OCI-LY1 (cell line): Measurements from ENCODE around the gene PTPRU.

ENCODE experiments used
- H2AFZ ChIP-seq: fragments of 200-600 bp; sonication (generic), shearing (Covaris generic); 2 replicates; pipeline ENCODE4 v1.6.0; 2014; ENCODE audit warnings: antibody characterized with exemption, mild to moderate bottlenecking, low read length
- H3F3A ChIP-seq: fragments of 200-600 bp; sonication (generic), shearing (Covaris generic); 2 replicates; pipeline ENCODE4 v1.6.0; 2014; ENCODE audit warnings: mild to moderate bottlenecking, antibody characterized with exemption, low read length, moderate library complexity; ENCODE audit not compliant: insufficient read depth
- H3K27ac ChIP-seq: fragments of 200-600 bp; sonication (generic); 2 replicates; pipeline ENCODE4 v1.5.1; 2014; ENCODE audit warnings: low read length, mixed run types, mild to moderate bottlenecking, low read depth; ENCODE audit not compliant: poor library complexity, severe bottlenecking
- H3K27me3 ChIP-seq: fragments of 200-600 bp; sonication (generic); 2 replicates; pipeline ENCODE4 v1.6.0; 2014; ENCODE audit warnings: antibody characterized with exemption, mild to moderate bottlenecking, low read length, moderate library complexity; ENCODE audit not compliant: insufficient read depth
- H3K36me3 ChIP-seq: fragments of 200-600 bp; sonication (generic); 2 replicates; pipeline ENCODE4 v1.6.1; 2014; ENCODE audit warnings: mild to moderate bottlenecking, antibody characterized with exemption, low read length, moderate library complexity, mixed read lengths; ENCODE audit not compliant: insufficient read depth
- H3K4me1 ChIP-seq: fragments of 200-600 bp; sonication (generic); 2 replicates; pipeline ENCODE4 v1.5.1; 2014; ENCODE audit warnings: mild to moderate bottlenecking, low read length, moderate library complexity; ENCODE audit not compliant: insufficient read depth, severe bottlenecking
- H3K4me2 ChIP-seq: fragments of 200-600 bp; sonication (generic), shearing (Covaris generic); 2 replicates; pipeline ENCODE4 v1.6.1; 2014; ENCODE audit warnings: low read length
- H3K4me3 ChIP-seq: fragments of 200-600 bp; sonication (generic); 2 replicates; pipeline ENCODE4 v1.5.1; 2014; ENCODE audit warnings: low read length, low read depth, mild to moderate bottlenecking, mixed read lengths; ENCODE audit not compliant: poor library complexity, severe bottlenecking
- H3K79me2 ChIP-seq: fragments of 200-600 bp; shearing (Covaris generic); 2 replicates; pipeline ENCODE4 v1.6.1; 2016; ENCODE audit warnings: mixed run types, low read length, mixed read lengths; ENCODE audit not compliant: insufficient read depth
- H3K9ac ChIP-seq: fragments of 200-600 bp; sonication (generic), shearing (Covaris generic); 2 replicates; pipeline ENCODE4 v1.6.1; 2014; ENCODE audit warnings: mild to moderate bottlenecking, low read length, mixed read lengths
- H3K9me2 ChIP-seq: fragments of 200-600 bp; sonication (generic), shearing (Covaris generic); 2 replicates; pipeline ENCODE4 v1.6.1; 2014; ENCODE audit warnings: low read depth, mild to moderate bottlenecking, low read length, mixed read lengths
- H3K9me3 ChIP-seq: fragments of 200-600 bp; shearing (Covaris generic); 2 replicates; pipeline ENCODE4 v1.6.1; 2014; ENCODE audit warnings: low read length, mixed read lengths
- H4K20me1 ChIP-seq: fragments of 200-600 bp; sonication (generic), shearing (Covaris generic); 2 replicates; pipeline ENCODE4 v1.6.0; 2016; ENCODE audit warnings: mild to moderate bottlenecking, low read length; ENCODE audit not compliant: insufficient read depth
- EZH2 ChIP-seq: fragments of 200-600 bp; sonication (generic), shearing (Covaris generic); IDR thresholded peaks from 2 replicates; pipeline ENCODE4 v1.8.0; 2017; ENCODE audit warnings: borderline replicate concordance, mixed run types, mild to moderate bottlenecking, antibody characterized with exemption, low read length, moderate library complexity, mixed read lengths
- TF ChIP-seq, protein P1 (sequence below): fragments of 200-600 bp; sonication (generic), shearing (Covaris generic); IDR thresholded peaks from 2 replicates; pipeline ENCODE4 v1.5.1; 2017; ENCODE audit warnings: mild to moderate bottlenecking, antibody characterized with exemption, low read length, moderate library complexity, mixed read lengths

PTPRU gene

DNA sequence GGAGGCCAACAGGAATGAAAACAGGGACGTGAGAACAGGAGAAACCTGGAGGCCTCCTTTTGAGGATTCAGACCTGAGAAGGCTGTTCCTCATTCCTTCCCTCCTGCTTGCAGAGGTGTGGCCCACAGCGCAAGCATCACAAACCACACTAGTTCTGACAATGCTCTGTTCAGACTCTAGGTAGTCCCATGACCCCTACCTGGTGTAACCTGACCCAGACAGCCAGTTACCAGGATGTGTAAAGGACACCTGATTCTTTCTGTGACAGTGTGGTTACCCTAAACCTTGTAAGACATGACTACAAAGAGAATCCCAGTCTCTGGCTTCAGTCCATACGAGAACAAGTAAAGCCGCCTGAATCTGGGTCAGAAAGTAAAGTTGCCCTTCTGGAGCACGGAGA lies 8.8 kb upstream of the PTPRU start:
- Histone ChIP-seq H2AFZ (no peak overlapping the region), H3K4me1 (peaks cover 23% of the 10 kb centered on the region), H3K9me2 (no peaks in the 10 kb centered on the region), H3K27me3 (no peaks in the 10 kb centered on the region), H3K4me2 (no peak overlapping the region), H3K9me3 (no peaks in the 10 kb centered on the region), H3K9ac (no peak overlapping the region), H4K20me1 (no peaks in the 10 kb centered on the region), H3K27ac (no peak overlapping the region), H3F3A (no peaks in the 10 kb centered on the region), H3K36me3 (peaks cover 8% of the 10 kb centered on the region; the same call in 1 of the 2 replicates), H3K4me3 (no peak overlapping the region), H3K79me2 (peaks cover 13% of the 10 kb centered on the region; the same call in 1 of the 2 replicates)
- TF ChIP-seq EZH2, result no peak
- TF ChIP-seq, protein P1, sequence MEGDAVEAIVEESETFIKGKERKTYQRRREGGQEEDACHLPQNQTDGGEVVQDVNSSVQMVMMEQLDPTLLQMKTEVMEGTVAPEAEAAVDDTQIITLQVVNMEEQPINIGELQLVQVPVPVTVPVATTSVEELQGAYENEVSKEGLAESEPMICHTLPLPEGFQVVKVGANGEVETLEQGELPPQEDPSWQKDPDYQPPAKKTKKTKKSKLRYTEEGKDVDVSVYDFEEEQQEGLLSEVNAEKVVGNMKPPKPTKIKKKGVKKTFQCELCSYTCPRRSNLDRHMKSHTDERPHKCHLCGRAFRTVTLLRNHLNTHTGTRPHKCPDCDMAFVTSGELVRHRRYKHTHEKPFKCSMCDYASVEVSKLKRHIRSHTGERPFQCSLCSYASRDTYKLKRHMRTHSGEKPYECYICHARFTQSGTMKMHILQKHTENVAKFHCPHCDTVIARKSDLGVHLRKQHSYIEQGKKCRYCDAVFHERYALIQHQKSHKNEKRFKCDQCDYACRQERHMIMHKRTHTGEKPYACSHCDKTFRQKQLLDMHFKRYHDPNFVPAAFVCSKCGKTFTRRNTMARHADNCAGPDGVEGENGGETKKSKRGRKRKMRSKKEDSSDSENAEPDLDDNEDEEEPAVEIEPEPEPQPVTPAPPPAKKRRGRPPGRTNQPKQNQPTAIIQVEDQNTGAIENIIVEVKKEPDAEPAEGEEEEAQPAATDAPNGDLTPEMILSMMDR, result no peak

DNA sequence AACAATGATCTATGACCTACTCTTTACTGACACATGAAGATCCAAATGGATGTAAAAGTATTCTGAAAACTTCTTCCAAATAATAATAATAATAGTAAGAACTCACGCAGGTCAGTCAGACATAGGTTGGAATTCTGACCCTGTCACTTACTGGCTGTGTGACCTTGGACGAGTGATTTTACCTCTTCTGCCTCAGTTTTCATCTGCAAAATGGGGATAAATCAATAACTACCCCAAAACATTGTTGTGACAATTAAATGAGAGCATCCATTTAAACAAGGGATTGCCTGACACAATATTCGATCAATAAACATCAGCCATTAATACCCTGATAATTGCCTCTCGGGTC lies 6.1 kb upstream of the PTPRU start:
- peak overlapping the region; percentile 90 for H3K9ac ChIP-seq
- H3K9me3 ChIP-seq, result no peaks in the 10 kb centered on the region
- no peaks in the 10 kb centered on the region for H3F3A ChIP-seq
- H2AFZ ChIP-seq, result peak overlapping the region; percentile 47; the same call in 1 of the 2 replicates
- peak overlapping the region; percentile 97 for H3K4me3 ChIP-seq
- H3K27ac ChIP-seq, result no peak overlapping the region
- H3K79me2 ChIP-seq, result peaks cover 13% of the 10 kb centered on the region; the same call in 1 of the 2 replicates
- H3K4me2 ChIP-seq, result peak overlapping the region; percentile 74
- no peaks in the 10 kb centered on the region for H3K27me3 ChIP-seq
- TF ChIP-seq, protein P1, result no peak
- no peak for TF ChIP-seq EZH2
- H3K4me1 ChIP-seq, result peaks cover 28% of the 10 kb centered on the region
- H3K36me3 ChIP-seq, result no peaks in the 10 kb centered on the region
- H4K20me1 ChIP-seq, result no peaks in the 10 kb centered on the region
- no peaks in the 10 kb centered on the region for H3K9me2 ChIP-seq

DNA sequence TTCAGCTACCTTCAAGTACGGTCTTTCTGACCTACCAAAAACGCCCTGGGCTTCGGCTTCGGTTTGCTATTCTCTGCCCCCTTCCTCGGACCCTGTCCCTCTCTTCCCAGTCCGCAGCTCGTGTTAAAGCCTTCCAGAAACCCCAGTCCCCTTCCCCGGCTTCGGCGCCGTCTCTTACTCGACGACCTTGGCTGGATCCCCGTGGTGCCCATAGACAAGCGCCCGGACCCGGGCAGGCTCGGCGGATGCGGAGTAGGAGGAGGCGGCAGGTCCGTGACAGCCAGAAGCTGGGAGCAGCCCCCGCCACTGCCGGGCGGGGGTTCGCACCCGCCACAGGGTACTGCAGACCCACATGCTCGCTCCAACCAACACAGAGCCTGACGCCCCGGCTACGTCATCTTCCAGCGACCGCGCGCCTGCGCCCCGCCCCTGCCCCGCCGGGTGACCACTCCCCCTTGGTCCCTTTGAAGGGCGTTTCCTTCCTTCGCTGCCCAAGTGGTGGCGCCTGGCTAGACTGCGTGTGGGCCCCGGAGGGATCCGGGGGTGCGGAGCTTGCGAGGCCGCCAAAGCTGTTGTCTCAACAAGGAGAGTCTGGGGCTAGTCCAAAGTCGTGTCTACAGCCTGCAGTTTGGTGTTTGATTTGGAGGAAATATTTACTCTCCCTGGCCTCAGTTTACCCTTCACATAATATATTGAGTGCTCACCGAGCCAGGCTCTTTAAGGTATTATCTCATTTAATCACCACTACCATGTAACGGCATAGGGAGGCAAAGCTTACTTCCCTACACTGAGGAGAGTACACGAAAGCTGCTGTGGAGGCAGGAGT lies 5.6 kb upstream of the PTPRU start, which contains the start of gene MECR:
Gene MECR, minus strand, starts transcription at position 382 of the 826 bp plus-strand sequence. Its CDS starts 28 bp downstream, at position 354.
- Histone ChIP-seq H3K36me3 (no peaks in the 10 kb centered on the region), H3K4me2 (peak within 1 kb of the TSS; percentile 74), H3K27ac (no peak within 1 kb of the TSS), H3K9me3 (no peaks in the 10 kb centered on the region), H2AFZ (peak within 1 kb of the TSS; percentile 47; the same call in 1 of the 2 replicates), H3K9ac (peak within 1 kb of the TSS; percentile 90), H3K4me3 (peak within 1 kb of the TSS; percentile 97), H3K4me1 (peaks cover 29% of the 10 kb centered on the region), H4K20me1 (no peaks in the 10 kb centered on the region), H3F3A (no peaks in the 10 kb centered on the region), H3K27me3 (no peaks in the 10 kb centered on the region), H3K79me2 (peaks cover 13% of the 10 kb centered on the region; the same call in 1 of the 2 replicates), H3K9me2 (no peaks in the 10 kb centered on the region)
- TF ChIP-seq, protein P1, result peak; percentile 43; the same call in 1 of the 2 replicates
- TF ChIP-seq EZH2, result no peak
